ENCODE data around the gene EMC10.

The EMC10 gene

DNA sequence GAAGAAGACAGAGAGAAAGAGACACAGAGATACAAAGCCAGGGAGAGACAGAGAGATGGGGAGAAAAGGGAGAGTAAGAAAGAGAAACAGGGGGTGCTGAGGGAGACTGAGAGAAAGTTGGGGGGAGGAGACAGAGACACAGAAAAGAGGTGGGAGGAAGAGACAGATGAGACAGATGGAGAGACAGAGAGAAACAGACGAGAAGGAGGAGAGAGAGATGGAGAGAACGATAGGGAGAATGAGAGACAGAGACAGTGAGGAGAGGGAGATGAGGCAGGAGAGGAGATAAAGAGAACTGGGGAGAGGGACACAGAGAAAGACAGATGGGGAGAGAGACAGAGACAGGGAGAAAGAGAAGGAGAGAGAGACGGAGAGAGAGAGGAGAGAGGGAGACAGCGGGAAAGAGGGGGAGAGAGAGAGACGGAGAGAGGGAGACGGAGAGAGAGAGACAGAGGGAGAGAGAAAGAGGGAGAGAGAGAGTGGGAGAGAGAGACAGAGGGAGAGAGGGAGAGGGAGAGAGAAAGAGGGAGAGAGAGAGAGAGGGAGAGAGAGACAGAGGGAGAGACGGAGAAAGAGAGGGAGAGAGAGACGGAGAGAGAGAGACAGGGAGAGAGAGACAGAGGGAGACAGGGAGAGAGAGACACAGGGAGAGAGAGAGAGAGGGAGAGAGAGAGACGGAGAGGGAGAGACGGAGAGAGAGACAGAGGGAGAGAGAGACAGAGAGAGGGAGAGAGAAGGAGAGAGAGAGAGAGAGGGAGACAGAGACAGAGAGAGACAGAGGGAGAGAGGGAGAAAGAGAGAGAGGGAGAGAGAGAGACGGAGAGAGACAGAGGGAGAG is 22.1 kb downstream of the EMC10 start:
- DNase-seq: no peak

DNA sequence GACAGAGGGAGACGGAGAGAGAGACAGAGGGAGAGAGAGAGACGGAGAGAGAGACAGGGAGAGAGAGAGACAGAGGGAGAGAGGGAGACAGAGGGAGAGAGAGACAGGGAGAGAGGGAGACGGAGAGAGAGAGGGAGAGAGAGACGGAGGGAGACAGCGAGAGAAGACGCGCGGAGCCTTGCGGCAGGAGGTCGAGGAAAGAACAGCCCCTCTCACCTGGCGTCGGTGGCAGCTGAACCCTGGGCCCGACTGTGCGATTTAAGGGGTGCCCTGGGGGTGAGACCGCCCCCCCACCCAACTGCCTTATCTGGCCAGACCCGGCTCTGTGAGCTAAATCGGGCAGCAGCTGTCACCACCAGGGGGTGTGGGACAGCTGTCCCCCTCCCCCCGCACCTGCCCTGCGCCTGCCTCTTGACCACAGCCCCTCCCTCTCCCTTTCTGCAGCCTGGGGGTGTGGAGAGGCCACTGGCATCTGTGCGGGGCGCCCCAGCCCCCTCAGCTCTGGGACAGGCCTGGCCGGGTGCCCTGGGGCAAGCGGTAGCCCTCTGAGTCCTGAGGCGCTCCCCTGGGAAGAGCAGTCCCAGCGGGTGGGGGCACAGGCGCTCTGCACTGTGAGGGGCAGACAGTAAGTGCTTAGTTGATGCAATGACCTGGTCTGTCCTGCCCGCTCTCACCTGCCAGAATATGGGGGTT is 23.9 kb downstream of the EMC10 start:
- no peak for DNase-seq

DNA sequence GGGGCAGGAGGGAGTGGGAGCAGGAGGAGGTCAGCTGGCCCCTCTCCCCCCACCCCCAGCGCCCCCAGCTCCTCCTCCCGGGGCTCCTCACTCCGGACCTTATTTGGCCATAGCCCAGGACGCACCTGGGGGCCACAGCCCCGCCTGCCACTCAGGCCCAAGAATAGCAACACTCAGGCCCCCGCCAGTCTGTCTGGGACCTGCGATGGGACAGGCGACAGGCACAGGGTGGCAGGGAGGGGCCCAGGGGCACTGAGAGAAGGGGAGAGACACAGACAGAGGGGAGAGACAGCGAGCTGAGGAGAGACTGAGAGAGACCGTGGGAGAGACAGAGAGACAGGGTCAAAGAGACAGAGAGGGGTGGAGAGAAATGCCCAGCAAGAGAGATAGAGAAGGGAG is 24.4 kb downstream of the EMC10 start:
- no peak for DNase-seq

DNA sequence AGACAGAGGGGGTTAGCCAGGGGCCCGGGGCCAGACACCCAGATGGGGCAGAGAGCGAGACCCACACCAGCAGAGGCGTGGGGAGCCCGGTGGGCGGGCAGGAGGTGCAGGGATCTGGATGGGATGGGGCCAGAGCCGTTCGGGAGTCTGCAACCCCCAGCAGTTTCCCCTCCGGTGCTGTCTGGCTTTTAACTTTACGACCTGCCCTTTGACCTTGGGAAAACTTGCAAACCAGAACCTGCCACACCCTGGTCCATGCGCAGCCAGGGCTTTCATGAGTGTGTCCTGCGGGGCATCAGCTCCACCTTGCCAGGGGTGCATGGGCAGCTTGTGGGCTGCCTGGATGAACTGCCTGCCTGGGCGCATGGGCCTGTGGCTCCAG is 24.9 kb downstream of the EMC10 start:
- no peak for DNase-seq

DNA sequence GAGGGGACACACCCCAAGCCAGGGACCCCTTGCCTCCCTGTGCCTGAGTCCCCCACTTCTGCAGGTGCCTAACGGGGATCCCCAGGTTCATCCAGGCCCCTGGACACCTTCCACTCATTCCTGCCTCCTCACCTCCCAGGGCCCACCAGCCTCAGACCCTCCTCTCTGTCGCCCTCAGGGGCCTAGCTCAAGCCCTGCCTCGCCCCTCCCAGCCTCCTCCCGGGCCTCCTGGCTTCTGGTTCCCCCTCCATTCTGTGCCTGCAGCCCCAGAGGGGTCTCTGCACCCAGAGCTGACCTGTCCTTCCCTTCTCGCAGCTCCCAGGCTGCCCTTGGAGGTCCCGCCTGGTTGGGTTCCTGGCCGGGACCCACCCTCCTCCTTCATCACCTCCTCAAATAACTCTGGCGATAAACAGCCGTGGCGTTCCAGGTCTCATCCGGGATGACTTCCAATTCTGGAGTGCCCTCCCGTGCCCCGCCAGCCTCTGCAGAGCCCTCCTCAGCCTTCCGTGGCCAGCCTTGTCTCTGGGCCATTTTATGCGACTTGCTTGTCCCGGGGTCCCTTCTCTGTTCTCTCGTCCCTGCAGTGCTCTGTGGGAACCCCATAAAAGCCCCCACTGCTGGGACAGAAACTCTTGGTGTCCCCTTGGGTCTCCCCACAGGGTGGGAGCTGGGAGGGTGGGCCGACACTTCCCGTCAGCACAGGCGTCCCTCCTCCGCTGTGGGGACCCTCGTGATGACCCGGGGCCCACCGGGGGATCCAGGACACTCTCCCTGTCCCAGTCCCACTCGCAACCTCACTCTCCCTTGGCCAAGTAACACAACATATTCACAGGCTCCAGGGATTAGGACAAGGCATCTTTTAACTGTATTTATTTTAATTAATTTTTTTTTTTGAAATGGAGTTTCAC is 25.5 kb downstream of the EMC10 start:
- no peak for DNase-seq

DNA sequence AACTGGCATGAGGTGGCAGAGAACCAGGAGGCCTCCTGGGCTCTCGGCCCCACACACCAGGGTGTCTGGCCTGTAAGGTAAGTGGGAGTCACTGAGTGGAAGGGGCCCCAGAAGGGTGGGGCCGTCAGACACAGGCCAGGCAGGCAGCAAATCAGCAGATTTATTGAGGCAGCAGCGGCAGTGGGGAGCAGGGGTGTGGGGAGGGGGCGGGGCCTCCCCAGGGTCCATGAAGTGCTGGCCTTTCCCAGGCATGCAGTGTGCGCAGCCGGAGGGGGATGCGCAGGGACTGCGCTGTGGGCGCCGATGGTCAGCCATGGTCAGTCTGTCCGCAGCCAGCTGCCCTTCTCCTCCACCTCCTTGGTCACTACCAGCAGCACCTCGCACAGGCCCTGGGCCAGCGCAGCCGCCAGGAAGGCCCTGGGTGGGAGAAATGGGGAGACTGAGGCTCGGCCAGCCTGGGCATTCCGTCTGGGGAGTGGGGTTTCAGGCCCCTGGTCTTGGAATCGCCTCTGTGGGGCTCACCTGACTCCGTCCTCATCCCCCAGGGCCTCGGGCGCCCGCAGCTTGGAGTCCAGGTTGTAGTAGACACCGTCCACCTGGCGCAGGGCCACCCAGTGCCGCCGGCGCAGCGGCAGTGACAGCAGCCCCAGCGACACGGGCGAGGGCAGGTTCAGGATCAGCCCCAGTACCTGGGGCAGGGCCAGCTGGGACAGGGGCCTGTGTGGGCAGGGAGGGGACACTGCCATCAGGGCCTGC is 29.7 kb downstream of the EMC10 start:
- no peak for DNase-seq

GRCh38 chr19:50506700-50507099 is 30.4 kb downstream of the EMC10 start:
- no peak for DNase-seq

DNA sequence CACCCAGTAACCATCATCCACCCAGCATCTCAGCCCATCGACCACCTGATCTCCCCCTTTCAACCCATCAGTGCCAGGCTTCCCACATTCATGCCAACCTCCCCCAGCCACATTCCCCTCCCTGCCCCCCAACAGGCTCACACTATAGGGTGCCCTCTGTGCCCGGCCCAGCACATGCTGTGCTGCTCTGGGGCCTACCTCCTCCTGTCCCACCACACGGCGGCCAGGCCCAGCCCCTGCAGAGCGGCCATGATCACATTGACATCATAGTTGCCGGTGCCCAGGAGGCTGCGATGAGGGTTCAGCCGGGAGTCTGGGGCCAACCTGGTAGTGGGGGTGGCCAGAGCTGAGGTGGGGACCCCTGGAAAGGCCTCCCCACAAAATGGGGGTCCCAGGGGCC is 31.1 kb downstream of the EMC10 start:
- DNase-seq: no peak

DNA sequence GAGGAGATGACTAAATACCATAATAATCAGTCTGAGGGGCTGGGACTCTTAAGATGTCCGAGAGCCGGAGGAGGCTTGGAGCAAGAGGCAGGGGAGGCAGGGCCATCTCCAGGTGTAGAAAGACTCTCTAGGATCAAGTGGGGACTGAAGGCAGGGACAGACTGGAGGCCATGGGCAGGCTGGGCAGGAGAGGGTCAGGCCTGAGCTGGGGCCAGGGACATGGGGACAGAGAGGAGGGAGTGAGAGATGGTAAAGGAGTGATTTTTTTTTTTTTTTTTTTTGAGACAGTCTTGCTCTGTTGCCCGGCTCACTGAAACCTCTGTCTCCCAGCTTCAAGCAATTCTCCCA is 32.5 kb downstream of the EMC10 start:
- no peak for DNase-seq

DNA sequence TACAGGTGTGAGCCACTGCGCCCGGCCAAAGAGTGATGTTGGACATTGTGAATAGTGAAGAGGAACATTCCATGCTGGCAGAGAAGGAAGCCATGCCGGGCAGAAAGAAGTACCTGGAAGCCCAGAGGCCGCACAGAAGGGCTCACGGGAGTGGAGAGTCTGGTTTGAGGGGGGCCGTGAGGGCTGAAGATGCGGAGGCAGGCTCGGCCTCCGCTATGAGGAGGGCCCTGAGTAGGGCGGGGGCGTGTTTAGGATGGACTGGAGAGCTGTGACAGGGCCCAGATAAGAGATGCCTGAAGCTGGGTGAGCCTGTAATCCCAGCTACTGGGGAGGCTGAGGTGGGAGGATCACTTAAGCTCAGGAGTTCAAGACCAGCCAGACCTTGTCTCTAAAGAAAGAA is 33.1 kb downstream of the EMC10 start:
- no peak for DNase-seq

- no peak for DNase-seq
Measured at GRCh38 chr19:50510121-50510670, 33.9 kb downstream of the EMC10 start.

DNA sequence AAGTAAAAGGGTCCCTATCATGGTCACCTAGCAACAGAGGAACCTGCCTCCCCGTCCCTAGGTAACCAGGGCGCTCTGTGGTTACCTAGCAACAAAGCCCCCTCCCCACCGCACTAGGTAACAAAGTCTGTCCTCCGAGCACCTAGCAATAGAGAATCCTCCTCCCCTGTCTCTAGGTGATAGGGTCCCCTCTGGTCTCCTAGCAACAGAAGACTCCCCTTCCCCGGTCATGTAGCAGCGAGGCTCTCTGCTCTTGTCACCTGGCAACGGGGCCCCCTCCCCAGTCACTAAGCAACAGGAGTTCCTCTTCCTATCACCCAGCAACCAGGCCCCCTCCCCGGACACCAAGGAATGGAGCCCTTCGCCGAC is 34.4 kb downstream of the EMC10 start:
- no peak for DNase-seq

- peak; percentile 99 to 100 for DNase-seq
Measured at GRCh38 chr19:50511069-50511822, 34.9 kb downstream of the EMC10 start, which contains the start of gene JOSD2. Gene JOSD2, minus strand, starts transcription at chr19:50511191. Its CDS starts 760 bp downstream, at chr19:50510431.

GRCh38 chr19:50512112-50512998 is 36.0 kb downstream of the EMC10 start:
- DNase-seq: no peak

GRCh38 chr19:50512999-50513745 is 36.9 kb downstream of the EMC10 start:
- DNase-seq: no peak

- DNase-seq: no peak
Measured at GRCh38 chr19:50513746-50514345, 37.5 kb downstream of the EMC10 start, which contains the start of gene ASPDH. Gene ASPDH, minus strand, starts transcription at chr19:50513913. Its CDS starts 90 bp downstream, at chr19:50513823.

DNA sequence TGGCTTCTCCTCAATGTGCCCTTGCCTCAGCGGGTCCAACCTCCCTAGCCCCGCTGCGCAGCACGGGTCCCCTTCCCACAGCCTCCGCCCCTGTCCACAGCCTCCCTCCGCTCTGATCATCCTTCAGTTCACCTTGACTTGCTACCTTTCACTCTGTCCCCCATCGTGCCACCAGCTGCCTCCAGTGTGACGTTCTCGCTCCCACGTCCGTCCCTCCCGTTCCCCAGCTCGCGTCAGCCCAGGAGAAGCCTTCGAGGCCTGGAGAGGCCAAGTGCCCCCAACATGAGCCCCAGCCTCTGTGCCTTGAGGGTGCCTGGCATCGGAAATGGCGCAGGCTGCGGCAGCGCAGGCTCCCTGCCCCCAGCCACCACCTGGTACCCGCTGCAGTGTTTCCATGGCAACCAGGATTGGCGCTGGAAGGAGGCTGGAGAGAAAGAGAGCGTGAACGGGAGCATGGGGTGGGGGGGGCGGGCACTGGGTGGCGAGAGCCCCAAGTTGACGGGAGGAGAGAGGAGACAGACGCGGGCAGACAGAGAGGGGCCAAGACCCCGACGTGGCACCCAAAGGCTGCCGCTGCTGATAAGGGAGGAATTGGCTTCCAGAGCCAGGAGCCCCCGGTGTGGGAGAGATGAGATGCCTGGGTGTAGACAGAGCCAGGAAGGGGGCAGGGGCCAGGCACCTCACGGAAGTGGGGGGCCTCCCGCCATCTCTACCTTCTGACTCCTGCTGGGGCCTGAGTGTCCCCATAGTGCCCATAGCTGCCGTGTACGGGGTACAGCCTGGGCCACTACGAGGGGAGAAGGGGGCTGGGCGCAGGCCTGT is 38.2 kb downstream of the EMC10 start:
- no peak for DNase-seq

GRCh38 chr19:50515168-50515561 is 38.9 kb downstream of the EMC10 start:
- DNase-seq: no peak
